Measurements from ENCODE around the gene ATXN1.

- no peak for TF ChIP-seq CTCF (conservative IDR thresholded peaks at IDR 0.05; ENCODE audit: low read depth in 2 of 2)
- no peak for TF ChIP-seq REST (IDR thresholded peaks at IDR 0.05; ENCODE audit: unreplicated experiment)
- no peak for TF ChIP-seq EZH2 (IDR thresholded peaks at IDR 0.05; ENCODE audit: low read depth, unreplicated experiment)
Measured at GRCh38 chr6:16360365-16360764, 400.9 kb downstream of the ATXN1 start.

All from GM23338 (cell line).